GM19372 (cell line): ENCODE measurements around the gene DLG1.

ENCODE experiments used
- ATAC-seq: cut with Tn5 transposase; IDR thresholded peaks from one replicate; pipeline ENCODE4 v1.9.1; 2021; ENCODE audit warnings: mild to moderate bottlenecking, low read depth, moderate library complexity; ENCODE audit not compliant: unreplicated experiment

The DLG1 gene

GRCh38 chr3:197298341-197298944 lies at the start of gene DLG1:
Gene DLG1 (minus strand): TSS chr3:197298612. CDS start chr3:197297204, 1,408 bp downstream.
- peak; percentile 48 for ATAC-seq

GRCh38 chr3:197348014-197348413 lies 49.6 kb upstream of the DLG1 start:
- ATAC-seq = no peak

- ATAC-seq = no peak
Measured at GRCh38 chr3:197345390-197345789, 47.0 kb upstream of the DLG1 start.

GRCh38 chr3:197344582-197345318 lies 46.3 kb upstream of the DLG1 start:
- ATAC-seq = no peak

- ATAC-seq = no peak
Measured at GRCh38 chr3:197343656-197344408, 45.4 kb upstream of the DLG1 start.

GRCh38 chr3:197343111-197343510 lies 44.7 kb upstream of the DLG1 start:
- no peak for ATAC-seq

GRCh38 chr3:197340521-197340871 lies 42.1 kb upstream of the DLG1 start:
- ATAC-seq = no peak

- ATAC-seq = no peak
Measured at GRCh38 chr3:197339841-197340520, 41.6 kb upstream of the DLG1 start.

GRCh38 chr3:197338586-197338985 lies 40.2 kb upstream of the DLG1 start:
- no peak for ATAC-seq

- ATAC-seq = no peak
Measured at GRCh38 chr3:197337656-197338055, 39.2 kb upstream of the DLG1 start.

- no peak for ATAC-seq
Measured at GRCh38 chr3:197337214-197337613, 38.8 kb upstream of the DLG1 start.

GRCh38 chr3:197336348-197336747 lies 37.9 kb upstream of the DLG1 start:
- ATAC-seq = no peak

- ATAC-seq = no peak
Measured at GRCh38 chr3:197335428-197336132, 37.2 kb upstream of the DLG1 start.

GRCh38 chr3:197333901-197334639 lies 35.7 kb upstream of the DLG1 start:
- no peak for ATAC-seq

- ATAC-seq = no peak
Measured at GRCh38 chr3:197331131-197331530, 32.7 kb upstream of the DLG1 start.

- no peak for ATAC-seq
Measured at GRCh38 chr3:197329382-197329781, 31.0 kb upstream of the DLG1 start.

- ATAC-seq = no peak
Measured at GRCh38 chr3:197328198-197328597, 29.8 kb upstream of the DLG1 start.

GRCh38 chr3:197327701-197328100 lies 29.3 kb upstream of the DLG1 start:
- no peak for ATAC-seq

- no peak for ATAC-seq
Measured at GRCh38 chr3:197325773-197326172, 27.4 kb upstream of the DLG1 start.

- ATAC-seq = no peak
Measured at GRCh38 chr3:197322149-197322548, 23.7 kb upstream of the DLG1 start.
